ENCODE measurements around the gene EML4. TPM values are rescaled to one million over a fixed set of nuclear protein-coding genes. Genes with fewer than 3 reads are reported as not detected.

Gene EML4
- total RNA-seq, 1 experiment from 2014 or later: 52.0 TPM

DNA sequence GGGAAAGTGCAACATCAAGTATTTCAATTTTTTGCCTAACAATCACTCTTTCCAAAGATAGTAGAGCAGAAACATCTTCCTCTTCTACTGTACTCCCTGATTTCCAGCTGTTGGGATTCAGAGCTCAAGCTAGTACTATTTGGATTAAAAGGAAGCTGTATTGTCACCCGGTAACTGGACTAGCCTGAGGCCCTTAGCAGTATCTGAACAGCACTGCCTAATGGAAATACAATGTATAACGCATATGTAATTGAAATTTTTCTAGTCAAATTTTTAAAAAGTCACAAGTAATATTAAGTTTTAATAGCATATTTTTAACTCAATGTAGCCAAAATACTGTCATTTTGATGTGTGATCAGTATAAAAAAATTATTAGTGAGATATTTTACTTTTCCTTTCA lies 105.7 kb downstream of the EML4 start:
- no peak overlapping the region for H2AFZ ChIP-seq
- H4K20me1 ChIP-seq (ENCODE audit: insufficient read depth): no peaks in the 10 kb centered on the region
- DNase-seq: no peak
- no peak overlapping the region for H3K4me2 ChIP-seq
- no peak overlapping the region for H3K27ac ChIP-seq
- ChIA-PET CTCF (interaction anchor here (0.6 kb wide), 1 partner anchor 151 kb away, joined by 6 read pairs; no protein-coding TSS in a partner anchor), POLR2A (ENCODE audit: unreplicated experiment) (interaction anchor here (0.7 kb wide), 1 partner anchor 134 kb away, joined by 3 read pairs; no protein-coding TSS in a partner anchor)
- no peaks in the 10 kb centered on the region for H3K9me2 ChIP-seq (ENCODE audit: insufficient read depth)
- H3K36me3 ChIP-seq (ENCODE audit: low read depth): no peaks in the 10 kb centered on the region; the same call in 1 of the 2 replicates
- no peak overlapping the region for H3K4me3 ChIP-seq
- no peaks in the 10 kb centered on the region for H3K79me2 ChIP-seq (ENCODE audit: low read depth)
- no peaks in the 10 kb centered on the region for H3K9me3 ChIP-seq (ENCODE audit: insufficient read depth, low read depth)
- BruUV-seq (replicated peaks): no TSS peak
- intact Hi-C loops (cut with micrococcal nuclease; ENCODE audit: unreplicated experiment): no loop called here
- no peak for TF ChIP-seq EZH2 (IDR thresholded peaks at IDR 0.05; ENCODE audit: low read depth)
- TF ChIP-seq, protein P1, sequence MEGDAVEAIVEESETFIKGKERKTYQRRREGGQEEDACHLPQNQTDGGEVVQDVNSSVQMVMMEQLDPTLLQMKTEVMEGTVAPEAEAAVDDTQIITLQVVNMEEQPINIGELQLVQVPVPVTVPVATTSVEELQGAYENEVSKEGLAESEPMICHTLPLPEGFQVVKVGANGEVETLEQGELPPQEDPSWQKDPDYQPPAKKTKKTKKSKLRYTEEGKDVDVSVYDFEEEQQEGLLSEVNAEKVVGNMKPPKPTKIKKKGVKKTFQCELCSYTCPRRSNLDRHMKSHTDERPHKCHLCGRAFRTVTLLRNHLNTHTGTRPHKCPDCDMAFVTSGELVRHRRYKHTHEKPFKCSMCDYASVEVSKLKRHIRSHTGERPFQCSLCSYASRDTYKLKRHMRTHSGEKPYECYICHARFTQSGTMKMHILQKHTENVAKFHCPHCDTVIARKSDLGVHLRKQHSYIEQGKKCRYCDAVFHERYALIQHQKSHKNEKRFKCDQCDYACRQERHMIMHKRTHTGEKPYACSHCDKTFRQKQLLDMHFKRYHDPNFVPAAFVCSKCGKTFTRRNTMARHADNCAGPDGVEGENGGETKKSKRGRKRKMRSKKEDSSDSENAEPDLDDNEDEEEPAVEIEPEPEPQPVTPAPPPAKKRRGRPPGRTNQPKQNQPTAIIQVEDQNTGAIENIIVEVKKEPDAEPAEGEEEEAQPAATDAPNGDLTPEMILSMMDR (conservative IDR thresholded peaks at IDR 0.05): no peak
- no peaks in the 10 kb centered on the region for H3K27me3 ChIP-seq (ENCODE audit: insufficient read depth, low read depth)
- H3F3A ChIP-seq (ENCODE audit: insufficient read depth, low read depth): no peaks in the 10 kb centered on the region
- H3K4me1 ChIP-seq (replicated peaks; ENCODE audit: insufficient read depth): no peaks in the 10 kb centered on the region

DNA sequence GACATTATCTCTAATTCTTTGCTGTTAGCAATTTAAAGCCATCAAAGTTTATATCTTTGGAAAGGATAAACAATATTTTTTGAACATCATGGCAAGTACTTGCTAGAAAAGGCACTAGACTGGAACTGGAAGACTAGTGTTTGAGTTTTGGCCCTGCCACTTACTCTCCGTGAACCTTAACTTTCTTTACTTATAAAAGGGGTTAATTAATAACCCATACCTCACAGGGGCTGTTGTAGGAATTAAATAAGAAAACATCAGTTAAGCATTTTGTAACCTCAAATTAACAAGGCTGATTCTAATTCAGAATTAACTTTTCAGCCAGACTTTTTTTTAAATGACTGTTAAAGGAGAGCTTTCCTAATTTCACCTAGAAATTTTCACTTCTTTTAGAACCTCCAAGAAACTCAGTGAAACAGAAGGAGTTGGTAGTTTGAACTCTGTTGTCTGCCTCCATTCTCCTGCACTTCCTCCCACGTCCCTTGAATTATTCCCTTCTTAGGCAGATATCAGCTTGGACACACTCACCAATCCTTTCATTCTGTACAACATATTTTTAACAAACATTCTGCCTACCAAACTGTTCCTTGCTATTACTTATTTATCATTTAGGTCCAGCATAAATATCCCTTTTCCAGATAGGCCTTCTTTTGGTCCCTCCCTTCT lies 112.4 kb downstream of the EML4 start:
- H3K4me1 ChIP-seq (replicated peaks; ENCODE audit: insufficient read depth): no peaks in the 10 kb centered on the region
- no peaks in the 10 kb centered on the region for H3K27me3 ChIP-seq (ENCODE audit: insufficient read depth, low read depth)
- no peaks in the 10 kb centered on the region for H4K20me1 ChIP-seq (ENCODE audit: insufficient read depth)
- no peak overlapping the region for H3K4me2 ChIP-seq
- intact Hi-C loops (cut with micrococcal nuclease; ENCODE audit: unreplicated experiment): no loop called here
- DNase-seq: no peak
- no peak overlapping the region for H2AFZ ChIP-seq
- no peak for TF ChIP-seq EZH2 (IDR thresholded peaks at IDR 0.05; ENCODE audit: low read depth)
- TF ChIP-seq, protein P1 (conservative IDR thresholded peaks at IDR 0.05): no peak
- H3K27ac ChIP-seq: no peak overlapping the region
- ChIA-PET POLR2A (ENCODE audit: unreplicated experiment) (no interaction called here), CTCF (no interaction called here)
- H3K4me3 ChIP-seq: no peak overlapping the region
- no TSS peak for BruUV-seq (replicated peaks)
- peaks cover 16% of the 10 kb centered on the region for H3K36me3 ChIP-seq (ENCODE audit: low read depth)
- H3K9me2 ChIP-seq (ENCODE audit: insufficient read depth): no peaks in the 10 kb centered on the region
- H3F3A ChIP-seq (ENCODE audit: insufficient read depth, low read depth): no peaks in the 10 kb centered on the region
- H3K79me2 ChIP-seq (ENCODE audit: low read depth): no peaks in the 10 kb centered on the region
- no peaks in the 10 kb centered on the region for H3K9me3 ChIP-seq (ENCODE audit: insufficient read depth, low read depth)

DNA sequence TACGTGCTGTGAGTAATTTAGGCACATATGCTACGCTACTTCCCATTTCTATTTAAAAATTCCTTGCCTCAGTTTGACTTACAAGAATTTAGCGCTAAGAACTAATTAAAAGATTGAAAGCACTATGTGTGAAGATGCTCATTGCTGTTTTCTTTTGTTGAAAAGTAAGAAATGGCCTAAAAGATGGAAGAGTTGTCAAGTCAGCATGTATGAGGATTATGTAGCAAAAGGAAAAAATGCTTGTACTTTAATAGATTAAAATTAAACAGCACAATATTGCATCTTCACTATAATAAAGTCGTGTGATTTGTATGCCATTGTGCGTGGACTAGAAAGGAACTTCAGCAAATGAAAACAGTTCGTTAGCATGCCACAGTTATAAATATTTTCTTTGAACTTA lies 114.9 kb downstream of the EML4 start:
- intact Hi-C loops (cut with micrococcal nuclease; ENCODE audit: unreplicated experiment): no loop called here
- TF ChIP-seq, protein P1 (conservative IDR thresholded peaks at IDR 0.05): no peak
- H3K4me2 ChIP-seq: no peak overlapping the region
- no peaks in the 10 kb centered on the region for H4K20me1 ChIP-seq (ENCODE audit: insufficient read depth)
- no peak overlapping the region for H2AFZ ChIP-seq
- no peaks in the 10 kb centered on the region; the same call in 1 of the 2 replicates for H3F3A ChIP-seq (ENCODE audit: insufficient read depth, low read depth)
- no peak for DNase-seq
- H3K4me3 ChIP-seq: no peak overlapping the region
- CTCF ChIA-PET: no interaction called here
- H3K4me1 ChIP-seq (replicated peaks; ENCODE audit: insufficient read depth): no peaks in the 10 kb centered on the region
- no peaks in the 10 kb centered on the region for H3K27me3 ChIP-seq (ENCODE audit: insufficient read depth, low read depth)
- no peaks in the 10 kb centered on the region for H3K9me2 ChIP-seq (ENCODE audit: insufficient read depth)
- BruUV-seq (replicated peaks): no TSS peak
- H3K36me3 ChIP-seq (ENCODE audit: low read depth): peaks cover 16% of the 10 kb centered on the region
- no peak overlapping the region for H3K27ac ChIP-seq
- H3K9me3 ChIP-seq (ENCODE audit: insufficient read depth, low read depth): no peaks in the 10 kb centered on the region
- no peaks in the 10 kb centered on the region for H3K79me2 ChIP-seq (ENCODE audit: low read depth)
- POLR2A ChIA-PET (ENCODE audit: unreplicated experiment): no interaction called here
